Effector memory CD4-positive, alpha-beta T cell (primary cell): ENCODE measurements around the gene GLYATL2.

ENCODE experiments used
- DNase-seq, 3 donors: peaks; one replicate each; pipeline ENCODE4 v3.0.0-alpha.2; 2020
- H3K27ac ChIP-seq: 2 replicates; pipeline ENCODE4 v1.7.0; 2013; ENCODE audit warnings: mild to moderate bottlenecking, low read length, moderate library complexity; ENCODE audit not compliant: insufficient read depth, poor library complexity, severe bottlenecking
- H3K27me3 ChIP-seq: replicated peaks from 2 replicates; pipeline ENCODE4 v1.7.0; 2013; ENCODE audit warnings: mild to moderate bottlenecking, low read length; ENCODE audit not compliant: insufficient read depth, control insufficient read depth, poor library complexity, severe bottlenecking
- H3K36me3 ChIP-seq: 2 replicates; pipeline ENCODE4 v1.7.0; 2013; ENCODE audit warnings: mild to moderate bottlenecking, low read length, moderate library complexity; ENCODE audit not compliant: control insufficient read depth, insufficient read depth
- H3K4me1 ChIP-seq: 2 replicates; pipeline ENCODE4 v1.7.0; 2013; ENCODE audit warnings: low read length, mild to moderate bottlenecking; ENCODE audit not compliant: control insufficient read depth, insufficient read depth, poor library complexity, severe bottlenecking
- H3K4me3 ChIP-seq: 2 replicates; pipeline ENCODE4 v1.7.0; 2013; ENCODE audit warnings: low read length, low read depth, mild to moderate bottlenecking; ENCODE audit not compliant: insufficient read depth, poor library complexity, severe bottlenecking
- H3K9me3 ChIP-seq: 2 replicates; pipeline ENCODE4 v1.7.0; 2013; ENCODE audit warnings: mild to moderate bottlenecking, low read length, moderate library complexity; ENCODE audit not compliant: control insufficient read depth

GLYATL2 gene

DNA sequence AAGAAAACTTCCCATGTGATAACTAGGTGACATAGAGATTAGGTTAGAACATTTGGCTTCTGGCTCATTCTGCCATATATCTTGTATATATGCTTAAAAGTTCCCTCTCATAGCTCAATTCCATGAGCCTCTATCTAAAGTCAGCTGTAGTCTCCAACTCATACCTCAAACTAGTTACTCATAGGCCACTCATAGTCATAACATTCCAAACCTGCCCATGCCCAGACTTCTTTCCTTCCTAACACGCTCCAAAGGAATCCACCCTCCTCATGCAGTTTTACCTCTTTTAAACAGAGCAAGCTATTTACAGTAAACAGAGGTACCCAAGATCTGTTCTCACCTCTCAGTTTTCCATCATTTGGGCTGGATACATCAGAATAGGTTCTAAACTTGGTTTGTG lies 39.4 kb downstream of the GLYATL2 start:
- no peak for DNase-seq
- Histone ChIP-seq H3K4me1 (no peaks in the 10 kb centered on the region), H3K36me3 (no peaks in the 10 kb centered on the region), H3K4me3 (no peak overlapping the region), H3K27ac (no peak overlapping the region), H3K27me3 (no peaks in the 10 kb centered on the region), H3K9me3 (no peaks in the 10 kb centered on the region)

GRCh38 chr11:58801974-58802545 lies 42.4 kb downstream of the GLYATL2 start:
- H3K27ac ChIP-seq = no peak overlapping the region
- no peak for DNase-seq
- H3K36me3 ChIP-seq = no peaks in the 10 kb centered on the region

DNA sequence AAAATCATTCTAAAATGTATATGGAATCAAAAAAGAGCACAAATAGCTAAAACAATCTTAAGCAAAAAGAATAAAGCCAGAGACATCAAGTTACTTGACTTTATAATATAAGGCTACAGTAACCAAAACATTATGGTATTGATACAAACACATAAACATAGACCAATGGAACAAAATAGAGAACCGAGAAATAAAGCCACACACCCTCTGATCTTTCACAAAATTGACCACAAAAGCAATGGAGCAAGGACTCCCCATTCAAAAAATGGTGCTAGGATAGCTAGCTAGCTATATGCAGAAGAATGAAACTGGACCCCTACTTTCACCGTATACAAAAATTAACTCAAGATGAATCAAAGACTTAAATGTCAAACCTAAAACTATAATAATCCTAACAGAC lies 43.2 kb downstream of the GLYATL2 start:
- Histone ChIP-seq H3K27ac (no peak overlapping the region), H3K27me3 (no peaks in the 10 kb centered on the region), H3K4me1 (no peaks in the 10 kb centered on the region), H3K36me3 (no peaks in the 10 kb centered on the region), H3K4me3 (no peak overlapping the region), H3K9me3 (no peaks in the 10 kb centered on the region)
- no peak for DNase-seq

More at GRCh38 chr11:58801974-58802545, 42.4 kb downstream of the GLYATL2 start:
- Histone ChIP-seq H3K27me3 (no peaks in the 10 kb centered on the region), H3K9me3 (no peaks in the 10 kb centered on the region), H3K4me3 (no peak overlapping the region), H3K4me1 (no peaks in the 10 kb centered on the region)

DNA sequence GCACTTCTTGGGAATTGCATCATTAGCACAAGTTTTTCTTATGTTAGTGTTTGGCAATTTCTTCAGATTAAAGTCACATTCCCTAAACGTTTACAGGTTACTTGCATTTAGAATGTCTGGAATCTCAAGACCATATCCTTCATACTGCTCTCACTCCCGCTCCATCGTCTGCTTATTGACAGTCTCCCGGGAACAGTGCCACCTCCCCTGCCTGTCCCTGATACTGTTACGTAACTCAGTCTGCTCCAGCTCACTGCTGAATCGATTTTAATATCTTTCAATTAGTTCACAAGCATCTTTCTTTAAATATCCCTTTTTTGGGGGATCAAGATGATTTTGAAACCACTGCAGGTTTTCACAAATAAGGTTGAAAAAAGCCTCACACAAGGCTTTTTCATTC lies 48.2 kb downstream of the GLYATL2 start:
- no peaks in the 10 kb centered on the region for H3K27me3 ChIP-seq
- no peak overlapping the region for H3K4me3 ChIP-seq
- H3K36me3 ChIP-seq = no peaks in the 10 kb centered on the region
- H3K27ac ChIP-seq = no peak overlapping the region
- no peaks in the 10 kb centered on the region for H3K9me3 ChIP-seq
- no peaks in the 10 kb centered on the region for H3K4me1 ChIP-seq
- DNase-seq = no peak

GRCh38 chr11:58788355-58789023 lies 56.0 kb downstream of the GLYATL2 start:
- Histone ChIP-seq H3K27me3 (no peaks in the 10 kb centered on the region), H3K36me3 (no peaks in the 10 kb centered on the region), H3K9me3 (no peaks in the 10 kb centered on the region), H3K4me3 (no peak overlapping the region), H3K27ac (no peak overlapping the region), H3K4me1 (no peaks in the 10 kb centered on the region)
- DNase-seq = peak in 1 of 3 donors; percentile 2

DNA sequence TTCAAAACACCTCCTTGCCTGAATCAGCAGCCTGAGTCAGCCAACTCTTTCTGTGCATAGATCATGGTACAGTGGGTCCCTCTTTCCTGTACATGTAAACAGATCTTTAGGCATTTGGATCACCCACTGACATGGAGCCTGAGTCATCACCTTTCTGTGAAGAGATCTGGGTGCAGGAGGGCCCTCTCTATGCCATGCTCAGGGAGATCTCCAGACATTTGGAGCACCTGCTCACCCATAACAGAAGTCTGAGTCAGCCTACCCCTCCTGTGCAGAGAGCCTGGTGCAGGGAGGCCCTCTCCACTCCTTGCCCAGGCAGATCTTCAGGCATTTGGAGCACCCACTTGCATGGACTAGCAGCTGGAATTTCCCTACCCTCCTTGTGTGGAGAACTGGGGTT lies 56.6 kb downstream of the GLYATL2 start:
- H3K9me3 ChIP-seq = no peaks in the 10 kb centered on the region
- H3K4me1 ChIP-seq = no peaks in the 10 kb centered on the region
- no peaks in the 10 kb centered on the region for H3K27me3 ChIP-seq
- H3K4me3 ChIP-seq = no peak overlapping the region
- DNase-seq = no peak
- no peak overlapping the region for H3K27ac ChIP-seq
- no peaks in the 10 kb centered on the region for H3K36me3 ChIP-seq

GRCh38 chr11:58786693-58787092 lies 57.8 kb downstream of the GLYATL2 start:
- H3K4me1 ChIP-seq = no peaks in the 10 kb centered on the region
- no peaks in the 10 kb centered on the region for H3K27me3 ChIP-seq

DNA sequence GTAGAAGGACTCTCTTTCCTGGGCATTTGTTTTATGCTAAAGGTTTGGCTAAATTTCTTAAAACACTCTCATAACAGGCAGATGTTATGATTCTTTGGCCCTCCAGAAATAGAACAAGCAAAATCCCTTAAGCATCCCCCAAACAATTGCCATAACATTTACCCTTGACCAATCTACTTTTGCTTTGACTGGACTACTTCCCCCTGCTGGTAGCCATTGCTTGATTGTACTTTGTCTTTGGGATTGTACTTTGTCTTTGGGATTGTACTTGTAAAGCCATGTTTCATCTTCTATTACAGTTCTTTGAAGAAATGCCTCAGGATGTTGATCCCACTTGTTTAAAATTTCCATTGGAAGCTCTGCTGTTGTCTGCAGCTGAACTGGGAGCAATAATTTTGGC lies 59.5 kb downstream of the GLYATL2 start:
- no peak overlapping the region for H3K27ac ChIP-seq
- no peaks in the 10 kb centered on the region for H3K4me1 ChIP-seq
- H3K9me3 ChIP-seq = no peaks in the 10 kb centered on the region
- no peaks in the 10 kb centered on the region for H3K36me3 ChIP-seq
- H3K4me3 ChIP-seq = no peak overlapping the region
- DNase-seq = no peak
- H3K27me3 ChIP-seq = no peaks in the 10 kb centered on the region

More at GRCh38 chr11:58786693-58787092, 57.8 kb downstream of the GLYATL2 start:
- H3K9me3 ChIP-seq = no peaks in the 10 kb centered on the region
- no peaks in the 10 kb centered on the region for H3K36me3 ChIP-seq
- H3K27ac ChIP-seq = no peak overlapping the region
- no peak for DNase-seq
- H3K4me3 ChIP-seq = no peak overlapping the region
